Fibroblast of peridontal ligament (primary cell): ENCODE measurements around the gene SCFD2.
A peak's percentile ranks its signal among the peaks of the same experiment; 100 is the strongest.
"Not testable (repeated sequence)": the region's sequence is repeated elsewhere in the genome, so short reads cannot be mapped to it uniquely, and the experiment has no call there.

Experiments used
- DNase-seq: peaks from one replicate; pipeline ENCODE4 v3.0.0-alpha.2; 2010; ENCODE audit errors: extremely low read depth

Gene SCFD2

GRCh38 chr4:53055274-53055673, 310.6 kb downstream of the SCFD2 start:
- peak; percentile 90 for DNase-seq

GRCh38 chr4:53050361-53050774, 315.5 kb downstream of the SCFD2 start:
- DNase-seq: no peak

DNA sequence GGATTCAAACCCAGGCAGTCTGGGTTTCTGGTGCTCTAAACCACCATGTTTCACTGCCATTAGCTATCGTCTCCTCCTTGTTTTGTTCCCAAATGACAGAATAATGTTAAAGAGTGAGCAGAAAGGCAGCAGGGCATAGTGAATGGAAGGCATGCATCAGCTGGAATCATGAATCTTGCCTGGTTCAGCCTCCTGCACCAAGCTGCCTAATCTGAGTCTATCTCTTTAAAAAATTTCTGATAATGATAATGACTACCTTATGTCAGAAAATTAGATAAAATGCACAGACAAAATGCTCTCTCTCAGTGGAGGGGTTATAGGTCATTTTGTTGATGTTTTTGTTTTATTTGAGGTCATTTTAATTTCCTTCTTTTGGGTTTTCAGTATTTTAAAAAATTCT, 316.3 kb downstream of the SCFD2 start:
- no peak for DNase-seq

- no peak for DNase-seq
These were observed 321.3 kb downstream of the SCFD2 start for GRCh38 chr4:53044651-53044960.

- DNase-seq: no peak
These were observed 321.8 kb downstream of the SCFD2 start for GRCh38 chr4:53043891-53044650.

- no peak for DNase-seq
These were observed 322.8 kb downstream of the SCFD2 start for GRCh38 chr4:53043055-53043454.

GRCh38 chr4:53040851-53041250, 325.0 kb downstream of the SCFD2 start:
- no peak for DNase-seq

DNA sequence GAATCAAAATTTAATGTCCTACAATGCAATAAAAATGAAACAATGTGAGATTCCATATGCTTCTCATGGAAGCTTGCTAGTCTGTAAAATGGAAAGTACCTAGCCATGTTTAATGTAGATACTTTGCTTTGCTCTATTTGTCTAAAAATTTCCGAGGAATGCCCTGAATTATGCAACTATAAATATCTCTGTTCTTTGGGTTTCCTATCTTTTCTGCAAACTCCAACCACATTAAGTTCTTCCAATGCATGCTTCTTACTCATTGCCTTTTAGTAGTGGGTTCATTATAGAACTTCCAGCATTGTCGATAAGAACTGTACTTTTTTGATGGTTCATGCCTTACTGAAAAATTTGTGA, 325.4 kb downstream of the SCFD2 start:
- peak; percentile 52 for DNase-seq

DNA sequence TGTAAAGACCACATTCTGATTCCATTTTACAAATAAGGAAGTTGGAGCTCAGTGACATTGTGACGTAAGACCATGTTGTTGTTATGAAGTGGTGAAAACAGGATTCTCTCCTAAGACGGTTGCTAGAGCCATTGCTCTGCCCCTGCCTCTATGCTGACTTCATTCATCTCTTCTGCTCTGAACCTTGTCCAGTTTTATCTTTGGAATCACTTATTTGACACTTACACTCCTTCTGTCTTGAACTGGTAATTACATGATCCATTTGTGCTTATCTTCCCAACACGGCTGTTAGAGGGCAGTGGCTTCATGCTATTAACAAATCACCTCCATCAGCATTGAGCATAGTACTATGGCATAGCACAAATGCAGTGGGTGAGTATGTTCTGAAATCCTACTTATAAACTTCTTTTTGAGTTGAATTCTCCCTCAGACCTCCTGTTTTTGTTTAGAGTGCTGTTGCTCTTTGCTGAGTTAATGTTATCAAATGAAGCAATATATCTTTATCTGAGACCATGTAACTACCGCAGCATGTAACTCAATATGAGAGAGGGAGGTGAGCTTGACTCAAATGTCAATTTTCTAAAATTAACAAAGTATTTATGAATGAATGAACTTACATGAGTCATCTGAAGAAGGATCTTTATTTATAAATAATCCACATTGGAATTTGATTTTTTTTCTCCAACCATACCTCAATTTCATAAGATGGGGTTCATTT, 326.0 kb downstream of the SCFD2 start:
- DNase-seq: peak; percentile 38

DNA sequence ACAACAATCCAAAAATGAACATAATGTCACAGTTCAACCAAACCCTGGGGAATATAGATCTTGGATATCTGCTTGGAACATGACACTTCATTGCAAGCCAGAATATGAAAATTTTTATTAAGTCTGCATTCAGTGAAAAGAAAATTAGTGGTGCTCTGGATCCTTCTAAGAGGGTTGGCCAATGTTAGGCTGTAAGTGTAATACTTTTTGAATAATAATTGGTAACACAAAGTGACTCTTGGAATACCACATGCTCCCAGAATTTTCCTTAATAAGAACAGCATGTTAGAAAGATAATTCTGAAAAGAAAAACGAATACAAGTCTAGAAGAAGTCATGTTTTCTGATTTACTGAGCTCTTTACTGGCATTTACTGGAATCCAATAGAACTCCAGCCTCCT, 328.0 kb downstream of the SCFD2 start:
- DNase-seq: no peak

DNA sequence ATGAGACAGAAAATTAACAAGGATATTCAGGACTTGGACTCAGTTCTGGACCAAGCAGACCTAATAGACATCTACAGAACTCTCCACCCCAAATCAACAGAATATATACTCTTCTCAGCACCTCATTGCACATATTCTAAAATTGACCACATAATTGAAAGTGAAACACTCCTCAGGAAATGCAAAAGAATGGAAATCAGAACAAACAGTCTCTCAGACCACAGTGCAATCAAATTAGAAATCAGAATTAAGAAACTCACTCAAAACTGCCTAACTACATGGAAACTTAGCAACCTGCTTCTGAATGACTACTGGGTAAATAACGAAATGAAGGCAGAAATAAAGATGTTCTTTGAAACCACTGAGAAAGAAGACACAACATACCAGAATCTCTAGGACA, 333.0 kb downstream of the SCFD2 start:
- DNase-seq: not testable (repeated sequence)

GRCh38 chr4:53026233-53026632, 339.6 kb downstream of the SCFD2 start:
- DNase-seq: no peak

DNA sequence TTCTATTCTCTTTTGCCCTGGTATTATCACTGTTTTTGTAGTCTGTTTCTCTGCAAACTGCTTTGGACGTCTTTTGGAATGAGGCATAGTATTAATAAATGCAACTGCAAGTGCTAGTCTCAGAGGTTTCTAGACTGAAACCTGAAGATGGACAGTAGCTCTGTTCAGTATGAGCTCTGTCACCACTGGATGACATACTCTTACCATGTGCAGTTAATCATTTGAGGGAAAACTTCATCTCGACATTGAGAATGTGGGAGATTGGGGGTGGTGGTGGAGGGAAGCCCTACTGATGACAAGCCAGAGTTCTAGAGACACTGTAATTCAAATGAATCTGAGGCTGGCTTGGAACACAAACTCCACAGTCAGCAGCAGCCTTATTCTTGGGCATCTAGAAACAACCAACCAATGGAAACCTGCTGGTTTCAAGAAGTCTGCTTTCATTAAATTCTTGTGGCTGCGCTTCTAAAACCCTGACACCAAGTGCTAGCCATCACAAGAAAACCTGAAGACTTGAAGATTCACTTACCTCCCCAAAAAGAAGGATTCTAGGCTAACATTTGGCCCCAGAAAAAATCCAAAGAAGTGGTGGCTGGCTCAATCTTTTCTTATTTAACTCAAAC, 342.1 kb downstream of the SCFD2 start:
- no peak for DNase-seq

DNA sequence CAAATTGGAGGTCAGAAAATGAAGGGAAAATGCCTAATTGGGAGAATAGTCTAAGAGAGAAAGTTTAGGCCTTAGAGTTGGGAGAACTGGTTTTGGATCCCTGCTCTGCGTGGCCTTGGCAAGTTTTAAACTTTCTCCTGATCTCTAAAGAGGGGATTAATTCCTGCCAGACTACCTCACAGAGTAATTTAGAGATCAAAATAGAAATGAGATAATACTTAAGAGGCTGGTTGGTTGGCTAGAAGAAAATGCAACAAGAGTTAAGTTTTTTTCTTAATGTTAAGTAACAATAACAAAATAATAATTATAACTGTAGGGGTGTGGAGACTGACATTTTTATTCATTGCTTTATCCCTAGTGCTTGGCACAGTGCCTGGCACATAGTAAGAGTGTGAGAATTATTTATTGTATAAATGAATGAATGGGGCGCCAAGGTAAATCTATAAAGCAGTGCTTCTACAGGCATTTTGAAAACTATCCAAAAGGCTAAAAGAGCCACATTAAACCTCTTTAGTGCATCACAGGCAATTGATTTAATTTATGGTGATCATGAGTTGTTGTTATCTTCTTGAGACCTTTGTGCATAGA, 343.3 kb downstream of the SCFD2 start:
- no peak for DNase-seq

DNA sequence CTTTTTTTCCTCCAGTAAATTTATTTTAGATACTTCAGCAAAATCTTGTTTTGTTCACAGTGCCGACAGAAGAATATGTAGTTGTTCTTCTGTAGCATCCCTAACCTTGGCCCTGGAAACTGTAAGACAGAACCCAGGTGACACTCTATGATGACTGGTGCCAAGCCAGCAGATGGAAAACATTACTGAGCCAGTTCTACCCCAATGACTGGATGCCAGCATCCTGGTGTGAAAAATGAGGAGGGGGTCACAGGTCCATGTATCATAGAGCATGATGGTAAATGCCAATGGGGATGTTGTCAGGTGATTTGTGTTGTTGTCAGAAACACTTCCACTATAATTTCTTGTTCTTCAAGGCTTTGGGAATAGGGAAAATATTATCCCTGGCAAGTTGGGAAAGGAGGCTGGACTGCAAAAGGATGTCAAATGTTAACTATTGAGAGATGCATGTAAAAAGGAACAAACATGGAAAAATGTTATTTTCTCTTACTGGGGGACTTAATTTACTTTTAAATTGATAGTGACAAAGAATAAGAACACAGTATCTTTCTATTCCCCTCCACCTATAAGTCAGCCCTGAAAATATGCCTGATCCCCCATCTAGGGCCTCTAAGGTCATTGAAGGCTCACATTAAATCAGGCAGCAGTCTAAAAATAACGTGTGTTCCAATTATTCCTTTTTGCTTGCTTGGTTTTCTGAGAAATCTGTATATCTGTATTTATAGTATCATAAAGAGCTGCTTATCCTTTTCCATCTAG, 343.9 kb downstream of the SCFD2 start:
- DNase-seq: no peak

DNA sequence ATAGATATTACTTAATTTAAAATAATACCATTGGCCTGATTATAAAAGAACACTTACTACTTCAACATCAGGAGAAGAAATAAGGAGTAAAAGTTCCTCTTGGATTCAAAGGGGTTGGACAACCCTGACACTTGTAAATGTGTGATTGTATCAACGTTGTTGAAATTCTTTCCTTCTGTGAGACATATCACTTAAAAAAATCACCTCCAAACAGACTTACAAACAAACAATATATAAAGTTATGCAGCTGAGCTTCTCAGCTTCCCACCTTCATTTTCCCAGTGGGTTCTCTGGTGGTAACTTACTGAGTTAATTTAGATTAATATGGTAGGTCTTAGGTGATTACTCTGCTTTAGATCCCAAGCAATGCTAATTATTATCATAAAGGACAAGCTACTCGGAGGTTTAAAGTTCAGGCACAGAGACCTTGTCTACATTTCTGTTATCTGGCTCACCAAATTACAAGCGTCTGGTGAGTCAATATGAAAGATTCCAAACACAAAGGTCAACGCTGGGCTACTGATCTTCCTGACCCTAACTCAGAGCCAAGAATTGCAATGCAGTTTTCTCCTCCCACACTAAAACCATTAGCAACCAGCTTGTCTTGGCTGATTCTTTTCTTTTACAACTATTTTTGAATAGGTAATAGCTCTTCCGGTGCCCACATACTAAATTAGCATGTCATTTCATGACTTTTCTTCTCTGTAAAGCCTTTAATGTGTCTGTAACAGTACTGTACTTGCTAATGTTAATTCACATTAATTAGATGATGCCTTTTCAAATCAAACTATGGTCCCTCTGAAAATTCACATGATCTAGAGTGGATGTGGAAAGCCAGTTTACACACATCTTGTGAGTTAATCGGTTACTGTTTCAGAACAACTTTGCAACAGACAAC, 346.1 kb downstream of the SCFD2 start:
- DNase-seq: peak; percentile 74

GRCh38 chr4:53018471-53018870, 347.4 kb downstream of the SCFD2 start:
- no peak for DNase-seq

DNA sequence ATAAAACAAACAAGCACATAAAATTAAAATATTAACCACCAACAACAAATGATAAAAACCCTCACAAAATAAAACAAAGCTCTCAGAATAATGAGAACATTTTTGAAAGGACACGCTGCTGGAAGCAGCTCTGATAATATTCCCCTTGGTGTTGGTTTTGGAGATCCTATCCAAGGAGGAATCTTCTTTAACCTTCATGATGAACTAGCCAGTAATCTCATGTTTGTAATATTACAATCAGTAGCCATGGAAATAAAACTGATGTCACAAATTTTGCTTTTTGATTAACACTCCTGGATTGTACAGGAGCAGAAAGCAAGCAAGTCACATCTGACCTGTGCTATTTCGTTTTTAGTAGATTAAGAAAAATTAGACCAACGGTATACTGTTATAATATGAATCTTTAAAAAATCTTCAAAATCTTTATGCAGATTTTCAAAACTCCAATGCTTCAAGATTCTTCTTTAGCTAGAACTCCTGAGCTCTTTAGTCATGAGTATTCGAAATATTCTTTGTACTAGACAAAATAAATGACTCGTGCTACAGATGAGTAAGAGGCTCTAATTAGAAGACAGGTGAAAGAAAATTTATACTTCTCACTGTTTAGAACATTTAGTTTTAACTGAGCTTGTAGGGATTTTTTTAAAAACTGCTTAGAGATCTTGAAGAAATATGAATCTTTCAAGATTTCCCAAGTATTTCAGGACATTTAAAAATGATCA, 349.6 kb downstream of the SCFD2 start:
- DNase-seq: no peak

GRCh38 chr4:53015681-53016080, 350.2 kb downstream of the SCFD2 start:
- peak; percentile 88 for DNase-seq

- DNase-seq: peak; percentile 49
These were observed 351.0 kb downstream of the SCFD2 start for GRCh38 chr4:53014881-53015280.
